Measurements from ENCODE around the gene NRARP.

GRCh38 chr9:137263506-137263905 is 38.6 kb downstream of the NRARP start:
- TF ChIP-seq, protein P1, sequence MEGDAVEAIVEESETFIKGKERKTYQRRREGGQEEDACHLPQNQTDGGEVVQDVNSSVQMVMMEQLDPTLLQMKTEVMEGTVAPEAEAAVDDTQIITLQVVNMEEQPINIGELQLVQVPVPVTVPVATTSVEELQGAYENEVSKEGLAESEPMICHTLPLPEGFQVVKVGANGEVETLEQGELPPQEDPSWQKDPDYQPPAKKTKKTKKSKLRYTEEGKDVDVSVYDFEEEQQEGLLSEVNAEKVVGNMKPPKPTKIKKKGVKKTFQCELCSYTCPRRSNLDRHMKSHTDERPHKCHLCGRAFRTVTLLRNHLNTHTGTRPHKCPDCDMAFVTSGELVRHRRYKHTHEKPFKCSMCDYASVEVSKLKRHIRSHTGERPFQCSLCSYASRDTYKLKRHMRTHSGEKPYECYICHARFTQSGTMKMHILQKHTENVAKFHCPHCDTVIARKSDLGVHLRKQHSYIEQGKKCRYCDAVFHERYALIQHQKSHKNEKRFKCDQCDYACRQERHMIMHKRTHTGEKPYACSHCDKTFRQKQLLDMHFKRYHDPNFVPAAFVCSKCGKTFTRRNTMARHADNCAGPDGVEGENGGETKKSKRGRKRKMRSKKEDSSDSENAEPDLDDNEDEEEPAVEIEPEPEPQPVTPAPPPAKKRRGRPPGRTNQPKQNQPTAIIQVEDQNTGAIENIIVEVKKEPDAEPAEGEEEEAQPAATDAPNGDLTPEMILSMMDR (conservative IDR thresholded peaks at IDR 0.05; ENCODE audit: low read length): no peak
- no peak for TF ChIP-seq EZH2phosphoT487 (IDR thresholded peaks at IDR 0.05; ENCODE audit: borderline replicate concordance, low read depth, low read length)
